GM21529 (cell line): ENCODE measurements around the gene SKIC2.
A peak's percentile ranks its signal among the peaks of the same experiment; 100 is the strongest.
"Not testable (repeated sequence)": the region's sequence is repeated elsewhere in the genome, so short reads cannot be mapped to it uniquely, and the experiment has no call there.

Source experiments
- ATAC-seq: cut with Tn5 transposase; IDR thresholded peaks from one replicate; pipeline ENCODE4 v1.9.1; 2021; ENCODE audit not compliant: unreplicated experiment

The SKIC2 gene

DNA sequence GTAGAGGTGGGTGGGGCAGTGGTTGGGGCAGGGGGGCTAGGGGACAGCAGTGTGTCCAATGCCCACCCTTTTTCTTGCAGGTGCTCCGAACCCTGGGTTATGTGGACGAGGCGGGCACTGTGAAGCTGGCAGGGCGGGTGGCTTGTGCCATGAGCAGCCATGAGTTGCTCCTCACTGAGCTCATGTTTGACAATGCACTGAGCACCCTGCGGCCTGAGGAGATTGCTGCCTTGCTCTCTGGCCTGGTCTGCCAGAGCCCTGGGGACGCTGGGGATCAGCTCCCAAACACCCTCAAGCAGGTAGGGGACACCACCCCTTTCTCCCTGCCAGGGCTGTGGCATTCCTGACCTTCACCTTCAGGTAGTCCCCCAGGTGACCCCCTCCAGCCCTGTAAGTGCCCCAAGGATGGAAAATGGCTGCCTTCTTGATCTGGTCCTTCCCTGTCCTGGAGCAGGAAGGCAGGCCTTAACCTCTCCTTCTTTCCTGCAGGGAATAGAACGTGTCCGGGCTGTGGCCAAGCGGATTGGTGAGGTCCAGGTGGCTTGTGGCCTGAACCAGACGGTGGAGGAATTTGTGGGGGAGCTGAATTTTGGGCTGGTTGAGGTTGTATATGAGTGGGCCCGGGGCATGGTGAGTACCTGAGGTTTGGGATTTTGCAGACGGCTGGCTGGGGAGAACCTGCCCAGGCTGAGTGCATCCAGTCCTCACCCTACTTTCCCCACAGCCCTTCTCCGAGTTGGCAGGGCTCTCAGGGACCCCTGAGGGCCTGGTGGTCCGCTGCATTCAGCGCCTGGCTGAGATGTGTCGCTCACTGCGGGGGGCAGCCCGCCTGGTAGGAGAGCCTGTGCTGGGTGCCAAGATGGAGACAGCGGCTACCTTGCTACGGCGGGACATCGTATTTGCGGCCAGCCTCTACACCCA is 10.1 kb downstream of the SKIC2 start:
- ATAC-seq = no peak

DNA sequence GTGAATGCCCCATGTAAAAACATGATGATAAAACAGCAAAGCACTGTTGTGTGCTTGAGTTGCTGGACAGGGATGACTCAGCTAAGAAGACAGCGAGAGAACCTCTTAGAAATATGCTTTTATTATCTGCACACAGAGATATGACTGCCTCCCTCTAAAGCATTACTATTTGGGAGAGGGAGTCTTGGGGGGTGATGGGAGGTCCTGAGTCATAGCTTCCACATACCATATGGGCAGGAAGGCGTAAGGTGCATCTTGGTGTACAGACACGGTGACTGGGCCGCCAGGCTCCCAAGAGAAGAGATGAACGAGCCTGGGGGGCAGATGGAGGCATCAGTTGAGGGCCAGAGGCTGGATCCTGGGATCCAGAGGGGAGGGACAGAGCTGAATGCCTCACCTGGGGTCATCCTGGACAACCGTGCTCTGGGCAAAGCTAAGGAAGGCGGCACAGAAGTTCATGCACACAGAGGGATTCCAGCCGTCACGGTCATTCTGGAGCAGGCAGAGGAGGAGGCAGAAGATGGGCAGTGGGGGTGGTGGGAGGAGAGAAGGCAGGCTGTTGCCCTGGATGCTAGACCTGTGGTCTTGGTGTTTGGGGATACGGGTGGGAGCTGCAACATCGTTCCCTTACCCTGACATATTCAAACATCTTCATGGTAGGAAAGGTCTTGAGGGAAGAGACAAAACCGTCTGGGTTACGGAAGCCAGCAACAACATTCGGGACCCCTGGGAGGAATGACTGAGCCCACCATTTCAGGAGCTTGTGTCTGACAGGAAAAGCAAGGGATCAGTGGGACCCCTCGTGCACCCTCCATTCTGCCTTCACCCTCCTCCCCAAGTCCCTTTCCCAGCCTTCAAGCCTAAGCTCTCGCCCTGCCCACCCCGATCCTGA is 11.0 kb downstream of the SKIC2 start:
- ATAC-seq = no peak

DNA sequence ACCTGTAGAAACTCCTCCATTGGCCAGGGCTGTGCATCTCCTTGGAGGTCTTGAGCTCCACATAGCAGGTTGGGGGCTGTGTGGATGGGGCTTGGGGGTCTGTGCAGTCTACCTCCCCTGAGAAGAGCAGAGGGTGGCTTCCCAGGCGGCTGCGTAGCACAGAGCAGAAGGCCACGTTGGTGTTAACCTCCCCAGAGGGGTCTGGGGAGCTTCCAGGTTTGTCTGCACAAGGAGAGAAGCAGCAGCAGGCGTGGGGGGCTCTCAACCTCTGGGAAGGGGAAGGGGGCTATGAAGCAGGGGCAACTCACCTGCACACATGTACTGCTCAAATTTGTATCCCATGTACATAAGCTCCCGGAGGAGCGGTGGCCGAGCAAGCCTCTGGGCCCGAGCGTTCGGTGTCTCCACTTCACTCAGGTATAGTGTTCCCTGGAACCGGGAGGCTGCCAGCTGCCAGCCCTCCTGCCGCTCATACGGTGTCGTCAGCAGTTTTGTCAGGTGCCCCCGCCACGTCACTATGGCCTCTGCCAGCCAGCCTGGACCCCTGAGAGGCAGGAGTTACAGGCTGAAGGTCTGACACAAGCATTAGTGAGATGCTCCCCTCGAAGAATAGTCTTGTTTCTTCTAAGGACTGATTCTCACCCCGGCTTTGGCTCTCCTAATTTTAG is 11.8 kb downstream of the SKIC2 start:
- ATAC-seq = no peak

DNA sequence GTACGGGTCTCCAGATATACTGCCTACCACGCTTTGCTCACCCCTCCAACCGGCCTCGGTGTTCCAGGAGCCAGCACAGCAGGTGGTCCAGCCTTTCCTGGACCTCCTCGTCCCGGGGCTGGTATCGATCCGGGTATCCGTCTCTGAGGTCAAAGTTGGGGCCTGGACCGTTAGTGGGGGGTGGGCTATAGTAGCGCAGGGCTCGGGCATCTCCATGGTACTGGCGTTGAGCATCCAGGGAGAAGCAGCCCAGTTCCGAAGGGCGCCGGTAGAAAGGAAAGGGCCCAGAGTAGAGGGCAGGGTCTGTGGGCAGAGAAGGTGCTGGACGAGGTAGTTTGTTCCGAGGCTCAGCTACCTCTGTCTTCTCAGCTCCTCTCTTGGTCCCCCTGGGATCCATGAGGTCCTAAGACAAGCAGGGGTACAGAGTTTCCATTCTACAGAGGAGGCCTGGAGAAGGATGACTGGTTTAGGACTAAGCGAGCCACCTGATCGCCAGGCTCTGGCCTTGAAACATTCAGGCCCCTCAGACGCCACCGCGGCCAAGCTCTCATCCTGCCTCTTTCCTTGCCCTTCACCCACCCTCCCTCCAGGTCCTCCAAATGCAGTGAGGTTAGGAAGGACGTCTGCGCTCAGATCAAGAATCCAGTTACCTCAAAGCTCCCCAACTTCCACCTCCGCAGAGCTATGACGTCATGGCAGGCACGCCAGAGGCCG is 12.5 kb downstream of the SKIC2 start:
- ATAC-seq = peak; percentile 1

DNA sequence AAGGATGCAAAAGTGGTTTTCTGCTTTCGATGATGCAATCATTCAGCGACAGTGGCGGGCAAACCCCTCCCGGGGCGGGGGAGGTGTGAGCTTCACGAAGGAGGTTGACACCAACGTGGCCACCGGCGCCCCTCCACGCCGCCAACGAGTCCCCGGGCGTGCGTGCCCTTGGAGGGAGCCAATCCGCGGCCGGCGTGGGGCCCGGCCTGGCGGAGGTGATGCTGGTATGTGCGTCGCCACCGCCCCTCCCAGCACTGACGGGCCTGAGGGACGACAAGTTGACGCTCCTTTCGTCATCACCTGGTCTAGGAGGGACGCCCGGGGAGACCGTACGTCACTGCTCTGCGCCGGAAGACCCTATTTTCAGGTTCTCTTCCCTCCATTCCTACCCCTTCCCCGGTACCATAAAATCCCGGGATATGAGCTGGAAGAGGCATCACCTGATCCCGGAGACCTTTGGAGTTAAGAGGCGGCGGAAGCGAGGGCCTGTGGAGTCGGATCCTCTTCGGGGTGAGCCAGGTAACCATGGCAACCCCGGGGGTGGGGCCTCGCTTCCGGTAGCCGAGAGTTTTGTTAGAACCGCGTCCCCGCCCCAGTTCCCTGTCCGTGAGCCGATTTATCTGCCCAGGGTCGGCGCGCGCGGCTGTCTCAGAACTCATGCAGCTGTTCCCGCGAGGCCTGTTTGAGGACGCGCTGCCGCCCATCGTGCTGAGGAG is 13.2 kb downstream of the SKIC2 start, which contains the start of gene DXO:
DXO (minus strand) TSS at position 146 of the 716 bp plus-strand sequence. CDS start 463 bp downstream, outside the sequence.
- peak; percentile 80 for ATAC-seq

DNA sequence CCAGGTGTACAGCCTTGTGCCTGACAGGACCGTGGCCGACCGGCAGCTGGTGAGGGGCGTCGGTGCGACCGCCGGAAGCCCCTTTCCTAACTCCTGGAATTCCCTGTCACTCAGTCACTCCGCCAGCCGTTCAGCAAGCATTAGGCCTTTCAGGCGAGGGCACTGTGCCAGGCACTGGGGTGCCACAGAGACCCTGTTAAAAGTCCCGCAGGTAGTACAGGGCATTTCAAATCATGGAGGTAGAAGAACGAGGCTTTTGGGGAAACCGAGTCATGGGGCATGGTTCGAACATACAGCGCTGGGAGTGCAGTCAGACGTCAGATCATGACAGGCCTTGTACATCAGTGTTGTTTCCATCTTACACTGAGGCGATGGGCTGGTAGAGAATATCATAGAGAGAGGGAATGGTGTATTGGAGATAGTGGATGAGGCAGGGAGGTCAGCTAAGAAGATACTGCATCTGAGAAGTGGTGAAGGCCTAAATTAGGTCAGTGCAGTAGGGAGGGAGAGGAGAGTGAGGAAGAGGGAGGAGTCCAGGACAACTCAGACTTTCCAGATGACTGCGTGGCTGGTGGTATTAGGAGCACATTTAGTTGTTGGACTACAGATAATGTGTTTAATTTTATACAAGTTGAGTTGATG is 13.9 kb downstream of the SKIC2 start:
- ATAC-seq = no peak

DNA sequence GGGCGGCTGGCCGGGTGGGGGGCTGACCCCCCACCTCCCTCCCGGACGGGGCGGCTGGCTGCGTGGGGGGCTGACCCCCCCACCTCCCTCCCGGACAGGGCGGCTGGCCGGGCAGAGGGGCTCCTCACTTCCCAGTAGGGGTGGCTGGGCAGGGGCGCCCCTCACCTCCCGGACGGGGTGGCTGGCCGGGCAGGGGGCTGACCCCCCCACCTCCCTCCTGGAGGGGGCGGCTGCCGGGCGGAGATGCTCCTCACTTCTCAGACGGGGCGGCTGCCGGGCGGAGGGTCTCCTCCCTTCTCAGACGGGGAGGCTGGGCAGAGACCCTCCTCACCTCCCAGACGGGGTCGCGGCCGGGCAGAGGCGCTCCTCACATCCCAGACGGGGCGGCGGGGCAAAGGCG is 17.1 kb downstream of the SKIC2 start:
- ATAC-seq = not testable (repeated sequence)

DNA sequence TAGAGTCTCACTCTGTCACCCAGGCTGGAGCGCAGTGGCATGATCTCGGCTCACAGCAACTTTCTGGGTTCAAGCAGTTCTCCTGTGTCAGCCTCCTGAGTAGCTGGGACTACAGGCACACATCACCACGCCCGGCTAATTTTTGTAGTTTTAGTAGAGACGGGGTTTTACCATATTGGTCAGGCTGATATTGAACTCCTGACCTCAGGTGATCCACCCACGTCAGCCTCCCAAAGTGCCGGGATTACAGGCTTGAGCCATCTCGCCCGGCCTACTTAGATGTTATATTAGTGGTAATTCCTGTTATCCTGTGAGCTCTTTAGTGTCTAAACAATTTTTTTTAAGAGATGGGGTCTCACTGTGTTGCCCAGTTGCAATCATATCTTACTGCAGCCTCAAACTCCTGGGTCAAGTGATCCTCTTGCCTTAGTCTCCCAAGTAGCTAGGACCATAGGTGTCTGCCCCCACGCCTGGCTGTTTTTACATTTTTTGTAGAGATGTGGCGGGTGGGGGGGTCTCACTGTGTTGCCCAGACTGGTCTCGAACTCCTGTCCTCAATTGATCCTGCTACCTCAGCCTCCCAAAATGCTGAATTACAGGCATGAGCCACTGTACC is 18.9 kb downstream of the SKIC2 start:
- no peak for ATAC-seq

DNA sequence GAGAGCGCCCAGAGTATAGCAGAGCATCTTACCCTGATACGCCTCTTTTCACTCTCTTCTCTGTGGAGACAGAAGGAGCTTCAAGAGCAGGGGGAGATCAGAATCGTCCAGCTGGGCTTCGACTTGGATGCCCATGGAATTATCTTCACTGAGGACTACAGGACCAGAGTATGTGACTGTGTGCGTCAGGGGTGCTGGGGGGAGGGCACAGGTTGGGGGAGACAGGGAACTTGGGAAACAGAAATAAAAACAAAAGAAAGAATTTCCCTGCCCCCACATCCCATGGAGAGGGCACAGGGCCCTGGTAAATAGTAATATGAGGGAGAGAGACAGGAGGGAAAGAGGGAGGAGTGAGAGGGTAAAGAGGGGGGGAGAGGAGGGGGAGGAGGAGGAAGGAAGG is 19.9 kb downstream of the SKIC2 start:
- ATAC-seq = no peak

DNA sequence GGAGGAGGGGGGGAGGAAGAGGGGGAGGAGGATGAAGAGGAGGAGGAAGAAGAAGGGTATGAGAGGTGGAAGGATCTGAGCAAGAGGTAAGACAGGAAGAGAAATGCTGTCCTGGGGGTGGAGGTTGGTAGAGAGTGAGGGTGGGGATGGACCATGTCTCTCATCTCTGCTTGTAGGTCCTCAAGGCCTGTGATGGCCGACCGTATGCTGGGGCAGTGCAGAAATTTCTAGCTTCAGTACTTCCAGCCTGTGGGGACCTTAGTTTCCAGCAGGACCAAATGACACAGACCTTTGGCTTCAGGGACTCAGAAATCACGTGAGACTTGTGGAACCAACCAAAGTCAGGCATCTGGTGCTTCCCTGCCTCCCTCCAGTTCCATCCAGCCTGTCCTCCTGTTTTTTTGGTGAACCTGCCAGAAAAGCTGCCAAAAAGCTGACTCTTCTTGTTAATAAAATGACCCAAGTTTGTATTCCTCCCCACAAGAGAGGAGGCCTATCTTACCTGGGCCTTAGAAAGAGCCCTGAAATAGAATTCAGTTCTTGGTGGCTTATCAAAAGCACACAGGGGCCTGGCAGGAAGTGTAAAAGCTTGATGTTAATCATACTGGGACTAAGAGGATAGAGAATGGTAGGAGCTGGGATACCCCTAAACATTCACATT is 20.4 kb downstream of the SKIC2 start:
- no peak for ATAC-seq

DNA sequence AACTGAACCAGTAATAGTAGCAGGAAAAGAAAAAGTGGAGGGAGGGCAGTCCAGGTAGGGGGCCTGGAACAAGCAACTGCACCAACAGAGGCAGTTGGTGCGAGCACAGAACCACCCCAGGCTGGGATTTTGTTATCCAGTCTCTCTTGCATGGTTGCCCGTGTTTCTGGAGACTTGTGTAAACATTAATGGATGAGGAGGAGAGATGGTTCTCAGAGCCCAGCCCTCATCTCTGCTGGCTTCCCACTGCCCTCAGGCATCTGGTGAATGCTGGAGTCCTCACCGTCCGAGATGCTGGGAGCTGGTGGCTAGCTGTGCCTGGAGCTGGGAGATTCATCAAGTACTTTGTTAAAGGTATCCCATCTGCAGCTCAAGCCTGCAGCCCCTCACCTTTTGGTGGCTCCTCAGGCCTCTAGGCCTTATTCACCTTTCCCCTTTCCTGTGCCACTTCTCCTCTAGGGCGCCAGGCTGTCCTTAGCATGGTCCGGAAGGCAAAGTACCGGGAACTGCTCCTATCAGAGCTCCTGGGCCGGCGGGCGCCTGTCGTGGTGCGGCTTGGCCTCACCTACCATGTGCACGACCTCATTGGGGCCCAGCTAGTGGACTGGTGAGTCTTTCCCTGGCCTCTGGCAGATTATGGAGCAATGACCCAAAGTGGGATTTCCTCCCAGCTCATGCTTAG is 21.4 kb downstream of the SKIC2 start:
- ATAC-seq = not testable (repeated sequence)

DNA sequence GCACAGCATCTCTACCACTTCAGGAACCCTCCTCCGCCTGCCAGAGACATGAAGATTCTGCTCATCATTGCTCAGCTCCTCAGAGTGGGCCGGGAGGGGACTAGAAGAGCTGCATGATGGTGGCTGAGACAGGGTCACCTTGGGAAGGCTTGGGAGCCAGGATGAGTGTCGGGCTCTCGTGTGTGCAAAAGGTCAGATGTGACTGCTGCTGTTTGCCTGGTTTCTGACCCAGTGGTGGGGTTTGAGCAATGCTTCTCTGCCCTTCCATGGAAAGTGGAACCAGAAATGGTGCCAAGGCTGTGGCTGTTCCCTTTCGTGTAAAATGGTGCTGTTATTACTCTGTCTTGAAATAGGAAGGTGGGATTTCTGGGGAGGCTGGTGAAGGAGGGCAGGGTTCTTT is 22.0 kb downstream of the SKIC2 start:
- not testable (repeated sequence) for ATAC-seq

DNA sequence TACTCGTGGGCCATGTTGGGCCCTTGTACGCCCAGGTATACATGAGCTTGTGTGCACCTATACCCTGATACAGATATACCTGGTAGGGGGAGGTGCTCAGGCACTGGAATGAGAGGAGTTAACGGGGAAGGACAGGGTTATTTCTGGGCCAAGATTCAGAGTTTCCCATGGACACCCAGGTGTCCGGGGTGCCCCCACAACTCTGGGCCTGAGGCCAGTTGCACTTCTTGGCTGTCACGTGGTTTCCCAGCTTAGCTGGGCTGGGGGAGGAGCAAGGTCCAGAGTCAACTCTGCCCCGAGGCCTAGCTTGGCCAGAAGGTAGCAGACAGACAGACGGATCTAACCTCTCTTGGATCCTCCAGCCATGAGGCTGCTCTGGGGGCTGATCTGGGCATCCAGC is 22.8 kb downstream of the SKIC2 start, which contains the start of gene C4A:
C4A (plus strand) TSS at position 314 of the 400 bp plus-strand sequence; CDS start at position 365, 51 bp downstream.
- ATAC-seq = not testable (repeated sequence)

DNA sequence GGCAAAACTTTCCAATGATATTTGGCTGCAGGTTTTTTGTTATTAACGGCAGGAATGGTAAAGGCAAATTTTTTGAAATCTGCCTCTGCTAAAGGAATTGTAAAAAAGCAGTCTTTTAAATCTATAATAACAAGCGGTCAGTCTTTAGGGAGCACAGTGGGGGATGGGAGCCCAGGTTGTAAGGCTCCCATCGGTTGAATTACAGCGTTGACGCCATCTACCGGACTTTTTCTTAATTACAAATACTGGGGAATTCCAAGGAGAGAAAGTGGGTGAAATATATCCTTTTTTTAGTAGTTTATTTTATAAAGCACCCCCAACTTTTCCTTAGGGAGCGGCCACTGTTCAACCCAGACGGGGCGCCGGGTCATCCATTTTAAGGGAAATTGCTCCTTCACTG is 30.4 kb downstream of the SKIC2 start:
- ATAC-seq = not testable (repeated sequence)

DNA sequence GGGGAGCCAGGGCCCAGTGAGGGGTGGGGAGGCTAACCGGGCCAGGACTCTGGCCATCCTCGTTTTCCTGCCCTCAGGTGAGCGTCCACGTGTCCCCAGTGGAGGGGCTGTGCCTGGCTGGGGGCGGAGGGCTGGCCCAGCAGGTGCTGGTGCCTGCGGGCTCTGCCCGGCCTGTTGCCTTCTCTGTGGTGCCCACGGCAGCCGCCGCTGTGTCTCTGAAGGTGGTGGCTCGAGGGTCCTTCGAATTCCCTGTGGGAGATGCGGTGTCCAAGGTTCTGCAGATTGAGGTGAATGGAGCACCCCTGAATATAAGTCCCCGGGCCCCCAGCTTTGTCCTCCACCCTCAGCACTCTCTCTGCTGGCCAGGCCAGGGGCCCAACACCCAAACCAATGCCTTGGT is 35.4 kb downstream of the SKIC2 start:
- ATAC-seq = not testable (repeated sequence)

DNA sequence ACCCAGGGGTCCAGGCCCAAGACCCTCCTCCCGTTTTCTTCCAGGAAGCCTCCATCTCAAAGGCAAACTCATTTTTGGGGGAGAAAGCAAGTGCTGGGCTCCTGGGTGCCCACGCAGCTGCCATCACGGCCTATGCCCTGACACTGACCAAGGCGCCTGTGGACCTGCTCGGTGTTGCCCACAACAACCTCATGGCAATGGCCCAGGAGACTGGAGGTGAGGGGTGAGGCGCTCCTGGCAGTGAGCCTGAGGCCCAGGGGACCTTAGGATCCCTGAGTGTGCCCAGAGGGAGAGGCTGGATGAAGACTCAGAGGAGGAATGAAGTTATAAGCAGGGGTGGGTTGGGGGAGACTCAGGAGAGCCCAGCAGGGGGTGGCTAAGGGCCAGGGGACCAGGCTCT is 37.4 kb downstream of the SKIC2 start:
- not testable (repeated sequence) for ATAC-seq

DNA sequence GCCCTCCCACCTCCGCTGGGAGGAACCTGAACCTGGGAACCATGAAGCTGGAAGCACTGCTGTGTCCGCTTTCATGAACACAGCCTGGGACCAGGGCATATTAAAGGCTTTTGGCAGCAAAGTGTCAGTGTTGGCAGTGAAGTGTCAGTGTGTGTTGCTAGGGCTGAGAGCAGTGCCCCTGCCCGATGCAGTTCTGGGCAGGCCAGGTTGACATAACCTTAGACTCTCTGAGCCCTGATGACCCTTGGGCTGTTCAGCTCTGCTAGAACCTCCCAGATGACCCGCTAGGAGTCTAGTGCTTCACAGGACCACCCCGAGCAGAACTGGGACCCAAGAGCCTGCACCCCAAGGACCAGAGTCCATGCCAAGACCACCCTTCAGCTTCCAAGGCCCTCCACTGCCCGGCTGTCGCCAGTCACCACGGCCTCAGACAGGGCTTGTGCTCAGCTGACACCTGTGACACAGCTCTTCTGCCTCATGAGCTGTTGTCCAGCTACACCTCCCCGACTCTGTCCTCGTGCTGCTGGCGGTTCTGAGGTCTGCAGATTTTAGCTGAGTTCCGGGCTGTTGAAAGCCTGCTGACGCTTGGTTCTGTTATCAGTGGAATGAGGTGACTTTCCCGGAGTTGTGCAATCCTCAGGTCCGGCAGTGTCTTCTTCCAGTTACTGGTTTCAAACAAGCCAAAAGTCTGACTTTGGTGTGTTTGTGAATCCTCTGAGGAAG is 43.7 kb downstream of the SKIC2 start:
- not testable (repeated sequence) for ATAC-seq
